GM23248 (cell line): Measurements from ENCODE around the gene NRN1L. TPM values are rescaled to one million over a fixed set of nuclear protein-coding genes. Genes with fewer than 3 reads are reported as not detected.

Experiments used
- DNase-seq: peaks from one replicate; pipeline ENCODE4 v3.0.0-alpha.2; 2015
- H2AFZ ChIP-seq: fragments of 200-600 bp; sonication (generic); 2 replicates; pipeline ENCODE4 v1.6.1; 2016; ENCODE audit warnings: antibody characterized with exemption
- H3F3A ChIP-seq: fragments of 200-600 bp; sonication (generic); 2 replicates; pipeline ENCODE4 v1.6.1; 2016; ENCODE audit warnings: mild to moderate bottlenecking, antibody characterized with exemption, mixed run types; ENCODE audit not compliant: insufficient read depth
- H3K27ac ChIP-seq: fragments of 200-600 bp; sonication (generic); 2 replicates; pipeline ENCODE4 v1.5.1; 2016; ENCODE audit warnings: mild to moderate bottlenecking
- H3K27me3 ChIP-seq: fragments of 200-600 bp; sonication (generic); replicated peaks from 2 replicates; pipeline ENCODE4 v1.6.1; 2016; ENCODE audit warnings: mild to moderate bottlenecking; ENCODE audit not compliant: insufficient read depth
- H3K36me3 ChIP-seq: fragments of 200-600 bp; sonication (generic); 2 replicates; pipeline ENCODE4 v1.6.1; 2016; ENCODE audit warnings: low read depth, mild to moderate bottlenecking
- H3K4me1 ChIP-seq: fragments of 200-600 bp; sonication (generic); 2 replicates; pipeline ENCODE4 v1.6.1; 2016; ENCODE audit warnings: mild to moderate bottlenecking; ENCODE audit not compliant: insufficient read depth
- H3K4me2 ChIP-seq: fragments of 200-600 bp; sonication (generic); one replicate; pipeline ENCODE4 v1.6.1; 2016; ENCODE audit warnings: mild to moderate bottlenecking; ENCODE audit not compliant: unreplicated experiment
- H3K4me3 ChIP-seq: fragments of 200-600 bp; sonication (generic); 2 replicates; pipeline ENCODE4 v1.5.1; 2016; ENCODE audit warnings: mild to moderate bottlenecking
- H3K79me2 ChIP-seq: fragments of 200-600 bp; sonication (generic); 2 replicates; pipeline ENCODE4 v1.6.1; 2016; ENCODE audit warnings: mild to moderate bottlenecking; ENCODE audit not compliant: insufficient read depth
- H3K9ac ChIP-seq: fragments of 200-600 bp; sonication (generic); 2 replicates; pipeline ENCODE4 v1.6.1; 2016; ENCODE audit warnings: mild to moderate bottlenecking
- H3K9me2 ChIP-seq: fragments of 200-600 bp; sonication (generic); 2 replicates; pipeline ENCODE4 v1.6.1; 2016; ENCODE audit warnings: mixed run types, mild to moderate bottlenecking, moderate library complexity; ENCODE audit not compliant: insufficient read depth
- H3K9me3 ChIP-seq: fragments of 200-600 bp; sonication (generic); one replicate; pipeline ENCODE4 v1.6.1; 2017; ENCODE audit warnings: low read depth
- H4K20me1 ChIP-seq: fragments of 200-600 bp; sonication (generic); 2 replicates; pipeline ENCODE4 v1.6.0; 2016; ENCODE audit not compliant: insufficient read depth
- EZH2 ChIP-seq: fragments of 200-600 bp; sonication (generic); IDR thresholded peaks from 2 replicates; pipeline ENCODE4 v1.6.1; 2018; ENCODE audit warnings: antibody characterized with exemption, mild to moderate bottlenecking; ENCODE audit not compliant: insufficient read depth, poor library complexity, severe bottlenecking
- EZH2phosphoT487 ChIP-seq: fragments of 200-600 bp; sonication (generic); IDR thresholded peaks from 2 replicates; pipeline ENCODE4 v1.6.1; 2018; ENCODE audit warnings: antibody characterized with exemption, moderate library complexity, mild to moderate bottlenecking, low read depth; ENCODE audit not compliant: insufficient read depth
- WGBS, 2 experiments: methylation state at CpG; one replicate each; pipeline ENCODE4 v1.1.6; 2015 to 2017; ENCODE audit warnings: low lambda C conversion rate in 2 of 2, low coverage in 1 of 2; ENCODE audit errors: missing lambda C conversion rate in 2 of 2; 5-methylcytosine and 5-hydroxymethylcytosine counted together
- in situ Hi-C: fragments of 300-500 bp; cut with MboI; formaldehyde crosslinking; loops from 2 replicates; pipeline ENCODE4 v1.15.0; 2020
- polyA plus RNA-seq: library from polyadenylated mRNA; unstranded; fragments of >200 nt; fragmentation: Nextera tagmentation; extraction: Ambion mirVana; gene quantifications from 2 replicates; pipeline ENCODE4 v1.2.1, GENCODE V29; 2016
- total RNA-seq: library from RNA; depleted of rRNA; stranded (reverse); fragments of >200 nt; shearing (Covaris generic); gene quantifications from 2 replicates; pipeline ENCODE4 v1.2.3, GENCODE V29; 2014

The NRN1L gene
- total and polyA plus RNA-seq, 2 experiments from 2014 or later = not detected

GRCh38 chr16:67857547-67858233 lies 27.0 kb upstream of the NRN1L start:
- Histone ChIP-seq H3K27ac (peak overlapping the region; percentile 100), H3F3A (peaks cover 52% of the 10 kb centered on the region)
- WGBS, 2 experiments = 0 to 1% methylated on average over 3 of the region's 3 CpGs

GRCh38 chr16:67858500-67858899 lies 26.2 kb upstream of the NRN1L start:
- in situ Hi-C loops = no loop called here
- Histone ChIP-seq H3K27me3 (no peaks in the 10 kb centered on the region), H4K20me1 (peaks cover 16% of the 10 kb centered on the region; the same call in 1 of the 2 replicates), H3K9me3 (no peaks in the 10 kb centered on the region), H3K9me2 (no peaks in the 10 kb centered on the region), H3K4me3 (peak overlapping the region; percentile 46; the same call in 1 of the 2 replicates), H2AFZ (no peak overlapping the region), H3K79me2 (peaks cover 96% of the 10 kb centered on the region), H3K9ac (peak overlapping the region; percentile 96), H3K4me1 (peaks cover 52% of the 10 kb centered on the region), H3F3A (peaks cover 58% of the 10 kb centered on the region), H3K4me2 (peak overlapping the region; percentile 78), H3K27ac (peak overlapping the region; percentile 100), H3K36me3 (peaks cover 4% of the 10 kb centered on the region; the same call in 1 of the 2 replicates)
- DNase-seq = peak; percentile 54
- 47 to 48% methylated on average over 4 of the region's 4 CpGs for WGBS, 2 experiments
- no peak for TF ChIP-seq EZH2
- no peak for TF ChIP-seq EZH2phosphoT487

More at GRCh38 chr16:67857547-67858233, 27.0 kb upstream of the NRN1L start:
- in situ Hi-C loops = no loop called here
- TF ChIP-seq EZH2 (no peak), EZH2phosphoT487 (no peak)
- Histone ChIP-seq H3K79me2 (peaks cover 96% of the 10 kb centered on the region), H3K36me3 (peaks cover 4% of the 10 kb centered on the region; the same call in 1 of the 2 replicates), H3K4me1 (peaks cover 44% of the 10 kb centered on the region), H2AFZ (no peak overlapping the region), H3K4me2 (peak overlapping the region; percentile 78), H3K9ac (peak overlapping the region; percentile 96), H3K9me2 (no peaks in the 10 kb centered on the region), H4K20me1 (peaks cover 16% of the 10 kb centered on the region; the same call in 1 of the 2 replicates), H3K27me3 (no peaks in the 10 kb centered on the region), H3K9me3 (no peaks in the 10 kb centered on the region), H3K4me3 (peak overlapping the region; percentile 46)
- peak; percentile 99 for DNase-seq

DNA sequence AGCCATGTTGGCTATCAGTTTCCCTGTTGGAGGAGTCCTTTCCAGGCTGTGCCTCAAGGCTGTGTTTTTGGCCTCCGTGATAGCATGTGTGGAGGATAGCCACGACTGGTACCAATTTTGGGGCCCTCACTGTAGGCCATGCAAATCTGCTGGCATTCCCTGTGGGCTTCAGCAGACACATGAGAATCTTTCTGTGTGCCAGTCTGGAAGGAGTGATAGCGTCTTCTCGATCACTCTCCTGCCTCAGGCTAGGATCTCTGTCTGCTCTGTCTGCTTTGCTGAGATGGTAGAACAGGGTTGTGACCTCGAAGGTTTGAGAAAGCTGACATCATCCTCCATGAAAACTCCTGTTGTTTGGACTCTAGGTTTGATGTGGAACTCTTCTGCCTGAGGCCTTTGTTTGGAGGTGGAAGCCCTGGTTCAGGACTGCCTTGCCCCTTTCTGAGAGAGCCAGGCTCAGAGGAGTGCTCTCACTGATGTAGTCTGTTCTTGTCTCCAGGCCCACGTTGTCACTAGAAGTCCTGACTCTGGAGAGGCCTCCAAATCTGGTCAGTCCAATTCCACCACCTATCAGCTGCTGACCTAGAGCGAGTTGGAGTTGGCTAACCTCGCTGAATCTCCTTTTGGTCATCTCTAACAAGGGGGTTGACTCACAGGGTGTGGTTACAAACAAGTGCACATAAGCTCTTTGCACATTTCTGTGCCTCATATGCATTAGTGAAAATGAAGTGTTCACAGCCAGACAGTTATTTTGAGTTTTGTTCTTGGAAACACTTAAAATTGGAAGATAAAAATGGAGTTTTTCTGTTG lies 23.9 kb upstream of the NRN1L start:
- Histone ChIP-seq H4K20me1 (peaks cover 14% of the 10 kb centered on the region; the same call in 1 of the 2 replicates), H3K79me2 (peaks cover 96% of the 10 kb centered on the region), H2AFZ (no peak overlapping the region), H3K9ac (peak overlapping the region; percentile 75), H3K4me2 (peak overlapping the region; percentile 65), H3F3A (peaks cover 63% of the 10 kb centered on the region), H3K27ac (peak overlapping the region; percentile 94), H3K9me3 (no peaks in the 10 kb centered on the region), H3K36me3 (peaks cover 10% of the 10 kb centered on the region; the same call in 1 of the 2 replicates), H3K4me1 (peaks cover 57% of the 10 kb centered on the region), H3K4me3 (no peak overlapping the region), H3K27me3 (no peaks in the 10 kb centered on the region), H3K9me2 (no peaks in the 10 kb centered on the region)
- TF ChIP-seq EZH2phosphoT487 (no peak), EZH2 (no peak)
- in situ Hi-C loops = no loop called here
- 43 to 44% methylated on average over 8 of the region's 8 CpGs for WGBS, 2 experiments
- peak; percentile 95 for DNase-seq

GRCh38 chr16:67861877-67862276 lies 22.8 kb upstream of the NRN1L start:
- no peak overlapping the region for H3K4me3 ChIP-seq
- in situ Hi-C loops = no loop called here
- H4K20me1 ChIP-seq = peaks cover 12% of the 10 kb centered on the region; the same call in 1 of the 2 replicates
- H3K9me3 ChIP-seq = no peaks in the 10 kb centered on the region
- no peaks in the 10 kb centered on the region for H3K27me3 ChIP-seq
- peak overlapping the region; percentile 75 for H3K9ac ChIP-seq
- DNase-seq = no peak
- TF ChIP-seq EZH2phosphoT487 (no peak), EZH2 (no peak)
- peaks cover 52% of the 10 kb centered on the region for H3F3A ChIP-seq
- WGBS, 2 experiments = 96% methylated on average over 6 of the region's 6 CpGs
- peak overlapping the region; percentile 65 for H3K4me2 ChIP-seq
- H3K4me1 ChIP-seq = peaks cover 56% of the 10 kb centered on the region
- peak overlapping the region; percentile 94 for H3K27ac ChIP-seq
- peaks cover 15% of the 10 kb centered on the region; the same call in 1 of the 2 replicates for H3K36me3 ChIP-seq
- H2AFZ ChIP-seq = no peak overlapping the region
- H3K79me2 ChIP-seq = peaks cover 96% of the 10 kb centered on the region
- no peaks in the 10 kb centered on the region for H3K9me2 ChIP-seq
